ENCODE measurements around the gene SLC9A5. TPM values are rescaled to one million over a fixed set of nuclear protein-coding genes. Genes with fewer than 3 reads are reported as not detected.
A peak's percentile ranks its signal among the peaks of the same experiment; 100 is the strongest.

The SLC9A5 gene
- total RNA-seq, 1 donor: 0.63 TPM

DNA sequence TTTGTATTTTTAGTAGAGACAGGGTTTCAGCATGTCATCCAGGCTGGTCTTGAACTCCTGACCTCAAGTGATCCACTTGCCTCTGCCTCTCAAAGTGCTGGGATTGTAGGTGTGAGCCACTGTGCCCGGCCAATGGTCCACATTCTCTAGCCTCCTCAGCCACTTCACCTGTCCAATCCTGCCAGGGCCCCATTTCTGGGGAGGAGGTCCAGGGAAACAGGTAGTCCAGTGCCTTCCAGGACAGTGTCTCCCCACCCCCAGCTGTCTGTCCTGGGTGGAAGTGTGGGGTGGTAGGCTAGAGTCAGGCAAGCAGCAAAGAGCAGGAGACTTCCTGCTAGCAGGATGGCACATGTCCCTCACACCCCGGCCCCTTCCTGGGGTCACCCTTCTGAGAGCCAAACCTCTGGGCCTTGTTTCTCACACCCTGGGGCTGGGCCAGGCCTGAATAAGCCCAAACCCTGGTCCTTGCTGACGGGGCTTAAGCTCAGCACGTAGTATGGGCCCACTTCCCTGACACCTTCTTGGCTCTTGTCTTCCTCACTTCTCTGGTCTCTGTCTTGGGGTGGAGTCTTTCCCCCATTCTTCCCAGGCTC lies 6.5 kb upstream of the SLC9A5 start:
- H3K4me3 ChIP-seq (ENCODE audit: low read length): no peak overlapping the region
- peaks cover 55% of the 10 kb centered on the region for H3K4me1 ChIP-seq (ENCODE audit: insufficient read depth, low read length)
- H3K9me3 ChIP-seq (ENCODE audit: low read depth, low read length): no peaks in the 10 kb centered on the region
- no peaks in the 10 kb centered on the region for H3K27me3 ChIP-seq (ENCODE audit: insufficient read depth, low read length)

DNA sequence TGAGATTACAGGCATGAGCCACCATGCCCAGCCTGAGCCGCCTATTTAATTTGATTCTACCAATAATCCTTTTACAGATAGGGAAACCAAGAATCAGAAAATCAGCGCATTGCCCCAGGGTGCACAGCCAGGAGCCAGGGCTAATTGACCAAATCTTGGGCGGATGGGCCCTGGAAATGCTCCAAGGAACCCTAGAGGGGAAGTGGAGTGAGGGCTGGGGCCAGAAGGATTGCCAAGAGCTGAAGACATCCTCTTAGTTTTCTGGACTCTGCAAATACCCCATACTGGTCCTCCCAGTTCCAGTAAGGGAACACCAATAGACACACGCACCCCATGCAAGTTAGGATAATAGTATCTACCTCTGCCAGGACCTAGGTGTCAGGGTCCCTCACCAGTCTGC lies 5.3 kb upstream of the SLC9A5 start:
- H3K27me3 ChIP-seq (ENCODE audit: insufficient read depth, low read length): peaks cover 3% of the 10 kb centered on the region
- no peak overlapping the region for H3K4me3 ChIP-seq (ENCODE audit: low read length)
- no peaks in the 10 kb centered on the region for H3K9me3 ChIP-seq (ENCODE audit: low read depth, low read length)
- H3K4me1 ChIP-seq (ENCODE audit: insufficient read depth, low read length): peaks cover 66% of the 10 kb centered on the region

DNA sequence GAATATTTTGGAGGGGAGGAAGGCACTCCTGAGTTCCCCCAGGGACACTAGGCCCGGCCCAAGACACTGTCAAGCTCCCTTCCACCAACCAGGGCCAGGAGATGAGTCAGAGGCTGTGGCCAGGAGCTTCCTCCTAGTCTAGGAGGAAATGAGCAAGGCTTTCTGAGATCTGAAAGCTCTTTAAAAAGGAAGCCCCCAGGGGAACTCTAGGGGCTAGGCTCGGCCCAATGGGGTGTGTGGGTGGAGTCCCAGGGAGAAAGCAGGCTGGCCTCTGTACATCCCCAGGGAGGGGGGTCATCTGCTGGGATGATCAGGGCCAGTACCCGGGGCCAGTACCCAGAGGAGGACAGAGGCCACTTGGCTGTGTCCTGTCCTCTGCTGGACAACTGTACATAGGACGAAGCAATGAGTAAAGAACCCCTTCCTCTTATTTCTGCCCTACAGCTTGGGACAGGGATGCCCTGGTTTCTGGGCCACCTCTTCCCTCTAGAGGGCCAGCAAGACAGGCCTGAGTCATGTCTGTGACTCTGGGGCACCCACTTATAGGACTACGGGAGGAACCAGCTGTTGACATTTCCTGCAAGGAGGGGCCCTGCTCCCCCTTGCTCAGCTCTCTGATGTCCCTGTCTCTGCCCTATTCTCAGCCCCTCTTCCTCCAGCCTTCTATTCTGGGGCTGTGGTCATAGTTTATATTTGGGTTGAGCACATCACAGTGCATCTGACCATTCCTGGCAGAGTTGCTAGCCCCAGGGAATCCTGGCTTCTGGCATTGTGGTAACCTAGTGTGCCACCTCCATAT lies 4.2 kb upstream of the SLC9A5 start:
- Histone ChIP-seq H3K4me1 (ENCODE audit: insufficient read depth, low read length) (peaks cover 76% of the 10 kb centered on the region), H3K27me3 (ENCODE audit: insufficient read depth, low read length) (peaks cover 10% of the 10 kb centered on the region), H3K9me3 (ENCODE audit: low read depth, low read length) (no peaks in the 10 kb centered on the region), H3K4me3 (ENCODE audit: low read length) (peak overlapping the region; percentile 6)

DNA sequence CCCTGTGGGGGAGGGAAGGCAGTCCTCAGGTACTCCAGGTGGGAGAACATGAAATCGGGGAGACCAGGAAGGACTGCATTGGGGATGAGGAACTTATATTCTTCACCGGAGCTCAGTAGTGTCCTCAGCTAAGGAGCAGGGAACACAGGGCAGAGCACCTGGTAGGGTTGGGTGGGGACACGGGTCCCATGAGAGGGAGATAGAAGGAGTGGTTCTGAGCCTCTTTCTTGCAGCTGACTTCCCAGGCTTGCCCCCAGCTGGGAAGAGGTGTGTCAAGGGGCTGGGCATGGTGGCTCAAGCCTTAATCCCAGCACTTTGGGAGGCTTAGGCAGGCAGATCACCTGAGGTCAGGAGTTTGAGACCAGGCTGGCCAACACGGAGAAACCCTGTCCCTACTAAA lies 3.6 kb upstream of the SLC9A5 start:
- Histone ChIP-seq H3K4me3 (ENCODE audit: low read length) (peak overlapping the region; percentile 6), H3K4me1 (ENCODE audit: insufficient read depth, low read length) (peaks cover 77% of the 10 kb centered on the region), H3K27me3 (ENCODE audit: insufficient read depth, low read length) (peaks cover 16% of the 10 kb centered on the region), H3K9me3 (ENCODE audit: low read depth, low read length) (no peaks in the 10 kb centered on the region)

DNA sequence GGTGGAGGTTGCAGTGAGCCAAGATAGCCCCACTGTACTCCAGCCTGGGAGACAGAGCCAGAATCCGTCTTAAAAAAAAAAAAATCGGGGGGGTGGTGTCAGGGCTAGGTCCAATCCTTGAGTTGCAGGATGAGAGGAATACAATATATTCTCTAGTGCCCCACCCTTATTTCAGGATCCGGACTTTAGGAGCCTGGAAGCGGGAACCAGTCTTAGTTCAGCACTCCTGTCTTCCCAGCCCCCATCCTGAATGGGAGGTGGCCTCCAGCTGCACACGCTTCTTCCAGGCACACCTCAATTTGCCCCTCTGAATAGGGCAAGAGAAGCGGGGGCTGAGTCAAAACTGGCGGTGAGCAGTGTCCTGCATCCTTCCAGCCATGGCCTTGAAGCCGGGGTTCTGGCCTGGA lies 3.1 kb upstream of the SLC9A5 start:
- peaks cover 21% of the 10 kb centered on the region for H3K27me3 ChIP-seq (ENCODE audit: insufficient read depth, low read length)
- peaks cover 77% of the 10 kb centered on the region for H3K4me1 ChIP-seq (ENCODE audit: insufficient read depth, low read length)
- H3K9me3 ChIP-seq (ENCODE audit: low read depth, low read length): no peaks in the 10 kb centered on the region
- H3K4me3 ChIP-seq (ENCODE audit: low read length): peak overlapping the region; percentile 68

DNA sequence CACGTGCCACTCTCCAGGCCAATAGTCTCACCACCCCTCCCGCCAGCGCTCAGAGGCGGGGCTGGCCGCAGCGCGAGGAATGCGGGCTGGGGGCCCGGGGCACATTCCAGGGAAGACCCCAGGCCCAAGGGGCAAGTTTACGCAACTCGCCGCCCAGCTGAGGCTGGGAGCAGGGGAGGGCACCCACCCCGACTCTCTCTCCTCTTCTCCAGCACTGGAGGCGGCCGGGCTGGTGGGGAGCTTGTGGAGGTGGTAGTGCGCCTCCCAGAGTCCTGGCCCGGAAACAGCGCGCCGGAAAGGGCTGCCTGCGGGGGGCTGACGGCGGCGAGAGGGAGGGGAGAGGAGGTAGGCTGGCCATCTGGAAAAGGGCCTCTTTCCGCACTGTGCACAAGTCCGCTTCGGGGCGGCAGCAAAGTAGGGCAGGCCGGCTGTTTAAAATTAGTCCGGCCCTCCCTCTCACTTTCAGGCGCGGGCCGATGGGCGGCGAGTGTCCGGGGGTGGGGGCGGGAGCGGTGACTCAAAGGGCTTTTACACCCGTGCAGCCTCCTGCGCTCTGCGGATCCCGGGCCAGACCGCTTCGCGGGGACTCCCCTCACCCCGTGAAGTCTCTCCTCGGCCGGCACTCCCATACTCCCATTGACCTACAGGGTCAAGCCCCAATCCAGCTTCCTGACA lies 2.6 kb upstream of the SLC9A5 start:
- Histone ChIP-seq H3K27me3 (ENCODE audit: insufficient read depth, low read length) (peaks cover 21% of the 10 kb centered on the region), H3K4me3 (ENCODE audit: low read length) (peak overlapping the region; percentile 68), H3K9me3 (ENCODE audit: low read depth, low read length) (no peaks in the 10 kb centered on the region), H3K4me1 (ENCODE audit: insufficient read depth, low read length) (peaks cover 76% of the 10 kb centered on the region)

DNA sequence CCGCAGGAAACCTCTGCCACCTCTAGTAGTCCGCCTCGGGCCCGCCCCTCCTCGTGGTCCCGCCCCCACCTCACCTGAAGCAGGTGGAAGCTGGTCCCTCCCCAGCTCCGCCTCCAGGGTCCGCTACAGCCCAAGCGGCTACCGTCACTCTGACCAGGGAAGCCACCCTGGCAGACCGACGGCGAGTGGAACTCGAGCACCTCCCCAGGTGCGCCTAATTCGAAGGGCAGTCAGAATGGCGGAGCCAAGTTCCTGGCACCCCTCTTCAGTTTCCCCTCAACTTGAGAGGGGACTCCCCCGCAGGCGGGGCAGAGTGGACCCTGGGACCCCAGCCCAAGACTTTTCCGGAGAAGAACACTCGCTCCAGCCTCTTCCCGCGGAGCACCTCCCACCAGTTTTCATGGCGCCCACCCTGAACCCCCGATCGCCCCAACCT lies 2.0 kb upstream of the SLC9A5 start:
- H3K4me3 ChIP-seq (ENCODE audit: low read length): peak overlapping the region; percentile 68
- H3K4me1 ChIP-seq (ENCODE audit: insufficient read depth, low read length): peaks cover 71% of the 10 kb centered on the region
- peaks cover 21% of the 10 kb centered on the region for H3K27me3 ChIP-seq (ENCODE audit: insufficient read depth, low read length)
- H3K9me3 ChIP-seq (ENCODE audit: low read depth, low read length): no peaks in the 10 kb centered on the region

DNA sequence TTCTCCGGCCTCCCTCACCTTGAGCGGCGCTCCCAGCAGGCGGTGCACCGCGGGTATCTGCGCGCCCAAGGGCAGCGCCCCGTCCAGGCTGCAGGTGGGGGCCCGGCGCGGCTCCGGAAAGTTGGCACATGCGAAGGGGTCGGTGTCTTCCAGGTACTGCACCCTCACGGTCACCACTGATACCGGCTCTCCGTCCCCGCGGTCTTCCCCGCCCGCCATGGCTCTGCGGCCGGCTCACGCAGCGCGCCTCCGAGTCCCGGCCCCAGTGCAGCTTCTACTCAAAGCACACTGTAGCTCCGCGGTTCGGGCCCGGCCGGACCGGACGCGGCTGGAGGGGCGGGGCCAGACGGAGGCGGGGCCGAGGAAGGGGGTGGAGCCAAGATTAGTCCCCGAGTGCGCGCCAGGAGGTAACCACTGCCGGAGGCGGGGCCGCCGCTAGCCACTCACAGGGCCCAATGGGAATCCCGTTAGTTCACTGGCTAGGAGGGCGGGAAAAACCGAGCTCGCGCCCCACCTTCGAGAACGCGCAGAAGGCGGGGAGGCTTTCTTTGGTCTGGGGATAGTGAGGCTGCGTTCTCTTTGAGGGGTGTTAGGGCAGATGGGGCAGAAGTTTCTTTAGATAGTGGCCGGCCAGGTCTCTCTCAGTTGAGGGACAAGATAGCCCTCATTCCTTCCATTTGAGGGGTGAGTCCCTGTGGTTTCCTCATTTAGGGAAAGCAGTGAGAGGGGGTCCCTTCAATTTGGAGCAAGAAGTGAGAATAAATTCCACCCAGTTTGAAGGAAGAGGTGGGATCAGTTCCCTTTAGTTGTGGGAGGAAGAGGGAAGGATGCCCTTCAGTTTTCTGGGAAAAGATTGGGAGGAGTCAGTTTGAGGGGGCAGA lies 1.3 kb upstream of the SLC9A5 start, which contains the start of gene FHOD1:
Gene FHOD1, minus strand, starts transcription at position 290 of the 881 bp plus-strand sequence. Its CDS starts 71 bp downstream, at position 219.
- Histone ChIP-seq H3K4me3 (ENCODE audit: low read length) (peak within 1 kb of the TSS; percentile 68), H3K9me3 (ENCODE audit: low read depth, low read length) (no peaks in the 10 kb centered on the region), H3K4me1 (ENCODE audit: insufficient read depth, low read length) (peaks cover 65% of the 10 kb centered on the region), H3K27me3 (ENCODE audit: insufficient read depth, low read length) (peaks cover 21% of the 10 kb centered on the region)

DNA sequence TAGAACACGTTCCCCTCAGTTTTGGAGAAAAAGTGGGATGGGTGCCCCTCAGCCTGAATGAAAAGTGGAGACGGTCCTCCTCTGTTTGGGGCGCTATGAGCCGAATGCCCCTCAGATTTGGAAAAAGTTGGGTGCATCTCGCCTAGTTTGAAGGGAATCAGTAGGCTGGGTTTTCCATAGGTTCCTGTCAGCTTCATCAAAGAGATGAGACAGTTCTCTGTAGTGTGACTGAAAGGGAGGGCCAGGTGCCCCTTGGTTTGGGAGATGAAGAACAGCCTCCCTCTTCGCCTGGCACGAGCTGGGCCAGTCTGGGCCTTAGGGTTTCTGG lies 742 bp upstream of the SLC9A5 start:
- H3K27me3 ChIP-seq (ENCODE audit: insufficient read depth, low read length): peaks cover 21% of the 10 kb centered on the region
- no peaks in the 10 kb centered on the region for H3K9me3 ChIP-seq (ENCODE audit: low read depth, low read length)
- H3K4me1 ChIP-seq (ENCODE audit: insufficient read depth, low read length): peaks cover 60% of the 10 kb centered on the region
- H3K4me3 ChIP-seq (ENCODE audit: low read length): peak overlapping the region; percentile 68

DNA sequence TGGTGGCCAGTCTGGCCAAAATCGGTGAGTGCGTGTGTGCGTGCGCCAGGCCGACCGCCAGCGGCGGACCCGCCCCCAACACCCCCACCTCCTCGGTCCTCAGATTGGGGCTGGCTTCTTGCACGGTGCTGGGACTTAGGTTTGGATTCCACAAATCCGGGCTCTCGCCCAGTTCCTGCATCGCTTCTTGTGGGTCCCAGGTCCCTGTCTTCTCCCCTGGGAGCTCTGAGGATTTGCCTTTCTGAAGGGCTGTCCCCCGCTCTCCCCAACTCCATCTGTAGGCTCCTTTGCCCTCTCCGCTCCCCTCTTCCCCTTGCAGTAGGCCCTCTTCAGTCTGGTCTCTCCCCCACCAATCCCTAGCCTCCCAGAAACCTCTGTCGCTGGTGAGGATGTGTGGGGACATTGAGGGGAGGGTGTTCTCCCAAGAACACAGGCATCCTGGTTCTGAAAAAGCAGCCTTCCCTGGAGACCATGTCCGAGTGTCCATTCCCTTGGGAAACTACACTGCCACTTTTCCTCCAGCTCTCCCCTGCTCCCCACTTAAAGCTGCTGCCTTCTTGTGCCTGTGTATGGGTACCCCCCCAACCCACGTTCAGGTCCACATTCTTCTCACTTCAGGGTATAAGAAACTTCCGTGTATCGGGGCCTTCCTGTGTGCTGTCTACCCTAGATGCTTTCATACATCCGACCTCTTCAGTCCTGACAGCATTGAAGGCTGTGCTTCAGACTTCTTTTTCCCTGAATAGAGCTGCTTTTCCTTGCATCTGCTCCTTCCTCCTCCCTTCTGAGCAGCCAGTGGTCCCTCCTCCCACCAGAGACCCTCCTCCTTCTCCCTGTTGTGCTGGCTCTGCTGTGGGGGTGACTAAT lies 632 bp downstream of the SLC9A5 start:
- Histone ChIP-seq H3K4me1 (ENCODE audit: insufficient read depth, low read length) (peaks cover 47% of the 10 kb centered on the region), H3K27me3 (ENCODE audit: insufficient read depth, low read length) (peaks cover 21% of the 10 kb centered on the region), H3K4me3 (ENCODE audit: low read length) (no peak overlapping the region), H3K9me3 (ENCODE audit: low read depth, low read length) (no peaks in the 10 kb centered on the region)

DNA sequence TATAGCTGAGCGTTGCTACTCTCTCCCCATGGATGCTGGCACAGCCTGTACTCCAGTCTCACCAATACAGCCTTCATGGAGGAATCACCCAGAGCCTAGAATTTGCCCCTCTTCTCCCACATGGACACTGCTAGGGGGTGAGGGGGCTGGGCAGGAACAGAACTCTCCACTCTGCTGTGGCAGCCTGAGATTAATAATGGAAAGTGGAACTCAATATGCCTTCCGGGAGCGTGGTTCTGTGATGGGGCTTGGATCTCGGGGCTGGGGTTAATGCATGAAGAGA lies 1.2 kb downstream of the SLC9A5 start:
- no peak overlapping the region for H3K4me3 ChIP-seq (ENCODE audit: low read length)
- peaks cover 41% of the 10 kb centered on the region for H3K4me1 ChIP-seq (ENCODE audit: insufficient read depth, low read length)
- peaks cover 21% of the 10 kb centered on the region for H3K27me3 ChIP-seq (ENCODE audit: insufficient read depth, low read length)
- no peaks in the 10 kb centered on the region for H3K9me3 ChIP-seq (ENCODE audit: low read depth, low read length)

DNA sequence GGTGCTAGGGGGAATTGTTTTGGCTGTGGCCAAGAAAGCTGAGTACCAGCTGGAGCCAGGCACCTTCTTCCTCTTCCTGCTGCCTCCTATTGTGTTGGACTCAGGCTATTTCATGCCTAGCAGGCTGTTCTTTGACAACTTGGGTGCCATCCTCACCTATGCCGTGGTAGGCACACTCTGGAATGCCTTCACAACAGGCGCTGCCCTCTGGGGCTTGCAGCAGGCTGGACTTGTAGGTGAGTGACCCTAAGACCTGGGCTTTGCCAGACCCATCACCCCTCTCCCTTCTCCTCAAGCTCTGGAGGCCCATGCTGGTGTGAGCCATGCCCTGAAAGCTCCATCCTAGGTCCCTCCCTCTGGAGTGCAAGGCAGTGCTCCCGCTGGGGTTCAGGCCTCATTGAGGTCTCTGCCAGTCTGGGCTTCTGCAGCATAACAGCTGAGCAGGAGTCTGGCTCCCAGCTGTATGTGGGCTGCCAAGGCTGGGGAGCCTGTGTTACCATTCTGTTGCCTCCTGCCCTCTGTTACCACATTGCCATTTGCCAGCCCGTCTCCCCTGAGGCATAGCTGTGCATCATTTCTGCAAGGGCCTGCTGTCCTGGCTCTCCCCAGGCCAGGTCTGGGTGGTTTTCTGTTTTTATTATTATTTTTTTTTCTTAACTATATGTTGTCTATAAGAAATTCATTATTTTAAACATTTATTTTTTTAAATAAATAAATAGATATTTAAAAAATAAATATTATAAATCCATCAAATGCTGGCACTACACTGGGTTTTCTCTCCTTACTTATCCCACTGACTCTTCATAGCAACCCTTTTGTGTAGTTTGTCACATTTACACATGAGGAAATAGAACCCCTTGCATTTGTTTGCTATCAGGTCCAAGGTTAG lies 4.1 kb downstream of the SLC9A5 start:
- Histone ChIP-seq H3K4me1 (ENCODE audit: insufficient read depth, low read length) (peaks cover 17% of the 10 kb centered on the region), H3K9me3 (ENCODE audit: low read depth, low read length) (no peaks in the 10 kb centered on the region), H3K4me3 (ENCODE audit: low read length) (no peak overlapping the region), H3K27me3 (ENCODE audit: insufficient read depth, low read length) (peaks cover 21% of the 10 kb centered on the region)

DNA sequence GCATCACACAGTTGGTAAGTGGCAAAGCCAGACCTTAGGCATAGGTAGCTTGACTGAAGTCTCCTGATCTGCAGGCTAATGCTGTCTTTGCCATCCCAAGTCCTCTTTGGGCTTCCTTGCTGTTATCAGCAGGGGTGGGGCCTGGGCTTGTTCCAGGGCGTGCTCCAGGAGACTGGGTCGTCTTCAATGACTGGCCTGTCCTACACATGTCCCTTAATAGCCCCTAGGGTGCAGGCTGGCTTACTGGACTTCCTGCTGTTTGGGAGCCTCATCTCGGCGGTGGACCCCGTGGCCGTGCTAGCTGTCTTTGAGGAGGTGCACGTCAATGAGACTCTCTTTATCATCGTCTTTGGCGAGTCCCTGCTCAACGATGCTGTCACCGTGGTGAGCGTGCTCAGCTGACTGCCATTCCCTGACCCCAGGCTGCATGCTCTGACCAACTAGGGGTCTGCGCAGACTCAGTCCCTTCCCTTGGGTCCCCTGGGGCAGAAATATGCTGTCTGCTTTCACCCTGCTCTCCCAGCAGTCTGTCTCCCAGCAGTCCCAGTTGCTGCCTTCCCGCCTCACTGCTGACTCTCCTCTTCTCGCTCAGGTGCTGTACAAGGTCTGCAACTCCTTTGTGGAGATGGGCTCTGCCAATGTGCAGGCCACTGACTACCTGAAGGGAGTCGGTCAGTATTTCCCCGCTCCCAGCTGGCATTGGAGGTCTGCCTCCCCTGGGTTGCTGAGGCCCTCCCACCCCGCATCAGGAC lies 6.2 kb downstream of the SLC9A5 start:
- H3K9me3 ChIP-seq (ENCODE audit: low read depth, low read length): no peaks in the 10 kb centered on the region
- no peaks in the 10 kb centered on the region for H3K4me1 ChIP-seq (ENCODE audit: insufficient read depth, low read length)
- H3K27me3 ChIP-seq (ENCODE audit: insufficient read depth, low read length): peaks cover 7% of the 10 kb centered on the region
- H3K4me3 ChIP-seq (ENCODE audit: low read length): no peak overlapping the region

Data from mononuclear cell (primary cell).